ENCODE results near the gene RPS18.

DNA sequence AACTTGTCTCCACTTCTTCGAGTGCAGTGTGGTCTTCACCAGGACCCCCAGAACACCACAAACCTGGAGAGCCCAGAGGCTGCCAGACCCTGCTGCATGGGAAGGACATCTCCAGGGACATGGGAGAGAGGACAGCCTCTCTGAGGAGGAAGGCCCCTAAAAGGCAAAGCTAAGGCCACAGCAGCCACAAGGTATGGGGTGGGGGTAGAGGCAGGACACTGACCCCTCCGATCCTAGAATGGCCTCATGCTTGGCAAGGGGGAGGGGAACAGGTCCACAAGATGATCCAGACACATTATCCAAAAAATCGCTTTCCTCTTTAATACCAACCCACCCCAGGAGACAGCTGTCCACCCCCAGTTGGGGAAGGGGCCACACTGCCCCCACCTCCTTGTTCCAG, 6.9 kb downstream of the RPS18 start:
- no peak for TF ChIP-seq CBX8 (IDR thresholded peaks at IDR 0.05; ENCODE audit: borderline replicate concordance, extremely low read depth, low read depth, low read length, poor library complexity, severe bottlenecking)
- TF ChIP-seq HOXB6 (CRISPR knock-in tag; IDR thresholded peaks at IDR 0.05; ENCODE audit: borderline replicate concordance), result no peak
- no peak for TF ChIP-seq POLR2A (conservative IDR thresholded peaks at IDR 0.05)
- no peak for TF ChIP-seq ZNF77 (CRISPR knock-in tag; IDR thresholded peaks at IDR 0.05)
- no peak for TF ChIP-seq U2AF2 (optimal IDR thresholded peaks at IDR 0.05; ENCODE audit: low read depth, low read length)
- TF ChIP-seq RAD21 (CRISPR knock-in tag; conservative IDR thresholded peaks at IDR 0.05 in 1 of 2, IDR thresholded peaks at IDR 0.05 in 1 of 2), result no peak
- TF ChIP-seq NR2C2 (CRISPR knock-in tag; IDR thresholded peaks at IDR 0.05), result no peak
- TF ChIP-seq NR2C2 (tag; IDR thresholded peaks at IDR 0.05), result no peak
- TF ChIP-seq, protein P1, sequence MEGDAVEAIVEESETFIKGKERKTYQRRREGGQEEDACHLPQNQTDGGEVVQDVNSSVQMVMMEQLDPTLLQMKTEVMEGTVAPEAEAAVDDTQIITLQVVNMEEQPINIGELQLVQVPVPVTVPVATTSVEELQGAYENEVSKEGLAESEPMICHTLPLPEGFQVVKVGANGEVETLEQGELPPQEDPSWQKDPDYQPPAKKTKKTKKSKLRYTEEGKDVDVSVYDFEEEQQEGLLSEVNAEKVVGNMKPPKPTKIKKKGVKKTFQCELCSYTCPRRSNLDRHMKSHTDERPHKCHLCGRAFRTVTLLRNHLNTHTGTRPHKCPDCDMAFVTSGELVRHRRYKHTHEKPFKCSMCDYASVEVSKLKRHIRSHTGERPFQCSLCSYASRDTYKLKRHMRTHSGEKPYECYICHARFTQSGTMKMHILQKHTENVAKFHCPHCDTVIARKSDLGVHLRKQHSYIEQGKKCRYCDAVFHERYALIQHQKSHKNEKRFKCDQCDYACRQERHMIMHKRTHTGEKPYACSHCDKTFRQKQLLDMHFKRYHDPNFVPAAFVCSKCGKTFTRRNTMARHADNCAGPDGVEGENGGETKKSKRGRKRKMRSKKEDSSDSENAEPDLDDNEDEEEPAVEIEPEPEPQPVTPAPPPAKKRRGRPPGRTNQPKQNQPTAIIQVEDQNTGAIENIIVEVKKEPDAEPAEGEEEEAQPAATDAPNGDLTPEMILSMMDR (IDR thresholded peaks at IDR 0.05 in 2 of 3, conservative IDR thresholded peaks at IDR 0.05 in 1 of 3; ENCODE audit: insufficient read depth in 2 of 3, low read depth in 1 of 3, low read length in 3 of 3), result no peak
- no peak for TF ChIP-seq SMARCA4 (IDR thresholded peaks at IDR 0.05)
- no peak for TF ChIP-seq ZBTB1 (CRISPR knock-in tag; IDR thresholded peaks at IDR 0.05; ENCODE audit: borderline replicate concordance, low read depth)
- TF ChIP-seq, protein P2, sequence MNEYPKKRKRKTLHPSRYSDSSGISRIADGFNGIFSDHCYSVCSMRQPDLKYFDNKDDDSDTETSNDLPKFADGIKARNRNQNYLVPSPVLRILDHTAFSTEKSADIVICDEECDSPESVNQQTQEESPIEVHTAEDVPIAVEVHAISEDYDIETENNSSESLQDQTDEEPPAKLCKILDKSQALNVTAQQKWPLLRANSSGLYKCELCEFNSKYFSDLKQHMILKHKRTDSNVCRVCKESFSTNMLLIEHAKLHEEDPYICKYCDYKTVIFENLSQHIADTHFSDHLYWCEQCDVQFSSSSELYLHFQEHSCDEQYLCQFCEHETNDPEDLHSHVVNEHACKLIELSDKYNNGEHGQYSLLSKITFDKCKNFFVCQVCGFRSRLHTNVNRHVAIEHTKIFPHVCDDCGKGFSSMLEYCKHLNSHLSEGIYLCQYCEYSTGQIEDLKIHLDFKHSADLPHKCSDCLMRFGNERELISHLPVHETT (CRISPR knock-in tag; conservative IDR thresholded peaks at IDR 0.05 in 1 of 2, IDR thresholded peaks at IDR 0.05 in 1 of 2), result no peak
- no peak for TF ChIP-seq NBN (IDR thresholded peaks at IDR 0.05; ENCODE audit: low read depth)
- no peak for TF ChIP-seq CEBPB (tag; IDR thresholded peaks at IDR 0.05)
- no peak for TF ChIP-seq KAT7 (CRISPR knock-in tag; IDR thresholded peaks at IDR 0.05; ENCODE audit: borderline replicate concordance)

Measured in K562 (cell line).